HG02970 (cell line): ENCODE measurements around the gene CATSPER3.

Source experiments
- ATAC-seq: cut with Tn5 transposase; IDR thresholded peaks from one replicate; pipeline ENCODE4 v1.9.1; 2021; ENCODE audit warnings: mild to moderate bottlenecking, moderate library complexity, moderate number of reproducible peaks; ENCODE audit not compliant: unreplicated experiment, low FRiP score

The CATSPER3 gene

GRCh38 chr5:135027697-135028615, 60.2 kb downstream of the CATSPER3 start:
- ATAC-seq = no peak

DNA sequence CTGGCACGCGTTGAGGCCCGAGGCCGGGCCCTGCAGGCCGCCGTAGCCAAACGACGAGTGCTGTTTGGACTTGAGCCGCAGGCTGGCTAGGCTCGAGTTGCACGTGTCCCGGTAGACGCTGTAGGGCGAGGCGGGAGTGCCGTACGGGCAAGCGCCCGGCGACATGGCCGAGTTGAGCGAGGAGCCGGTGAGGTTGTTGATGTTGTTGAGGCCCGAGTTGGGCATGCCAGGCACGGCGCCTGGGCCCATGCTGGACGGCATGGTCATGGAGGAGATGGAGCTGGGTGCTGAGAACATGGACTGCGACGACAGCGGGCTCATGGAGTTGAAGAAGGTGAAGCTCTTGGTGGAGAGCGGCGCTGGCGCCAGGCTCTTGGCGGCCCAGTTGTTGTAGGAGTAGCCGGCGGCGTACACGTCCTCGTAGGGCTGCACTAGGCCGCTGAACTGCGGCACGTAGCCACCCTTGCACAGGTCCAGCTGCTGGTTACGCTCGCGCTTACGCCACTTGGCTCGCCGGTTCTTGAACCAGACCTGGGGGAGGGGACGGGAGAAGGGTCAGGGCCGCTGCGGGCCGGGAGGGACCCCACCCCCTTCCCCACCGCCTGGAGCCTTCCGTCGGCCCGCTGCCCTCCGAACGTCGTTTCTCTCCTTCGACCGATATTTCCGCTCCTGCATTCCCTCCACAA, 61.2 kb downstream of the CATSPER3 start:
- no peak for ATAC-seq

DNA sequence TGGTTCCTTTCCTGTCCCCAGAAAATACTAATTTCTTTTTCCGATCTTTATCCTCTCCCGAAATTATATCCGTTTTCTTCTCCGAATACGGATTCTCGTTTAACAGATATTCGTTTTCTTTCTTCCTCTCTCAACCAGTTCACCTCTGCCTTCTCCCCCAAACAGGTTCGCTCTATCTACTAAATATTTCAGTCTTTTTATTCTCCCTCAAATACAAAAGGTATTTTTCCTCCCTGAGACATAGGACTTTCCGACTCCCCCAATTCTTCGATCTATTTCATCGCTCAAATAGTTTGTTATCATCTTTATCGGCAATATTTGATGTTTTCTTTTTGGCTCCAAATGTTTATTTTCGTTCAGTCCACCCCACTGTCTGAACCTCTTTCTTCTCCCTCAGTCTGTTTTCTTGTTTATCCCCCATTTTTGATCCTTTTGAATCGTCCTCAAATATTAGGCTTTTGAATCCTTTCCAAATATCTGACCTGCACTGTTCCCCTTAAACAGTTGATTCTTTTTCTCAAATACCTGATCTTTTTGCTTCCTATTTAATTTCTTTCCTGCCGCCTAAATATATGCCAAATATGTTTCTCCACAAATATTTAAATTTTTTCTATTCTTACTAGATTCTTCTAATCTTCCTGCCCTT, 61.9 kb downstream of the CATSPER3 start:
- ATAC-seq = no peak

DNA sequence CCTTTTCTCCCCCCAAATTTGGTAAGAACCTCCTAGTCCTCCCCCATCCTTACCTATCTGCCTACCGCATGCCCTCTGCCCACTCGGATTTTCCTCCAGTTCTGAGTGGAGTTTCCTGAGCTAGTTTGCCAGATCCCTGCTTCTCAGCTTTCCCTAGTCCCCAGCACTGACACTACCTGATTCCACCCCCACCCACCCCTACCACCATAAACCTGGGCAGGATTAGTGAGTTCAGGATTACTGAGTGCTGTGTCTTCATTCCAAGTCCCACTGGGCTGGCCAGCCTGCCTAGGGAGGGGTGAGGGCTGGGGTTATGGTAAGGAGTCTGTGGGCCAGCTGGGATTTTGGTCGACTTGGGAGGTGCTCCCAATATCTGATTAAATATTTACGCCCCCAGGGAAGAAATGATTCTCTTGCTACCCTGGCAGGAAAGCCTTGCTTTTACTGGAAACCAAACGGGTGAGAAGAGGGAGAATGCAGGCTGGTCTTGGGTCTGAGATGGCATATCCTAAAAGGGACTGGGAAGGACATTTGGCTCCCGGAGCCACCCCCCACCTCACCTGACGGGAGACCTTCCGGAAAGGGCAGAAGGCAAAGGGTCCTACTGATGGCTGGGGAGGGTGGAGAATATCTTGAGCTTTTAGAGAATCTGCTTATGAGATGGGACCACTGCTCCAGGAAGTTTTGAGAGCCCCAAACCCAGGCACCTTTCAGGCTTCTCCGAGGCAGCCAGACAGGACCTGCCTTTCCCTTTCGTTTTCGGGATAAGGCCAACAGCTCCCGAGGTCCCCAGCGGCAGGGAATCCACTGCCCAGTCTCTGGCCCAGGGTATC, 62.6 kb downstream of the CATSPER3 start:
- no peak for ATAC-seq

DNA sequence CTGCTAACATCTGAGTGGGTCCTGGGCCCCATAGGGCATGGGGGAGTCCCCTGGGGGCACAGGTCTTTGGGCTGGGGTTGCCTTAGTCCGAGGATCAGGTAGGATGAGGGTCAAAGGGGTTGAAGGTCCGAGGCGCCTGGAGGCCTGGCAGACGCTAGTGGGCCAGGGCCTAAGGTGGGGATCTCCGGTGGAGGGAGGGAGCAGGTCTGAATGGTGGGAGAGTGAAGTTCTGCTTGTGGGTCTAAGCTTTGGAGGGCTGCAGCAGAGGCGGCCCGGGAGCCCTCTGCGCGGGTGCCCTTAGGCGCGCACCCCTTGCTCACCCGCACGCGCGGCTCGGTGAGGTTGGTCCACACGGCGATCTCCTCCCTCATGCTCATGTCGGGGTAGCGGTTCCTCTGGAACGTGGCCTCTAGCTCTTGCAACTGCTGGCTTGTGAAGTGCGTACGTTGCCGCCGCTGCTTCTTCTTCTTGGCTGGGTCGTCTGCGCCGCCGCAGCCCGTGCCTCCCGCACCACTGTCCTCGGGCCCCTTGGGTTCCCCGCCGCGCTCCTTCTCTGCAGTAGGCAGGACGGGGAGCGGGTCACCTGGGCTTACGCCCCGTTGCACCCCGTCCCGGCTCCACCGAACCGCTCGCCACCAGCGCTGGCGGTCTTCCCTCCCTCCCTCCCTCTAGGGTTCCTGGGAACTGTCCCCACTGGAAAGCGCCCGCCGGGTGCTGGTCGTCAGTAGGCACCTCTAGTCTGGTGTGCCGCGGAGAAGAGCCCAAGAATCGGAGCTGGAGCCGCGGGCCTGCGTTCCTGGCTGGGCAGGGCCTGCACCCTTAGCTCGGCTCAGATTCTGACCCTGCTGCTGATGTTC, 63.5 kb downstream of the CATSPER3 start:
- ATAC-seq = no peak

- ATAC-seq = no peak
Observed at GRCh38 chr5:135031813-135032694, 64.3 kb downstream of the CATSPER3 start.

DNA sequence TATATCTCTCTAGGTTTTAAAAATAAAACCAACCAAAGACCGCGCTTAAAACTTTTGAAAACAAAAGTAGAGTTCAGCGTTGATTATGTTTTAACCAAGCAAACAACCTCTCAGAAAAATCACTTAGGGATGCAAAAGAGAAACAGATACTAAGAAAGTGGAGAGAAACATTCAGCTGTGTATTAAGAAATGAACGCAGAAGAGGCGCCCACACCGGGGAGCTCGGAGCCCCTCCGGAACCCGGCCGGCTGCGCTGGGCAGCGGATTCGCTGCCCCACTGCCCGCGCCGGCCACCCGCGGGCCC, 64.9 kb downstream of the CATSPER3 start:
- ATAC-seq = no peak

DNA sequence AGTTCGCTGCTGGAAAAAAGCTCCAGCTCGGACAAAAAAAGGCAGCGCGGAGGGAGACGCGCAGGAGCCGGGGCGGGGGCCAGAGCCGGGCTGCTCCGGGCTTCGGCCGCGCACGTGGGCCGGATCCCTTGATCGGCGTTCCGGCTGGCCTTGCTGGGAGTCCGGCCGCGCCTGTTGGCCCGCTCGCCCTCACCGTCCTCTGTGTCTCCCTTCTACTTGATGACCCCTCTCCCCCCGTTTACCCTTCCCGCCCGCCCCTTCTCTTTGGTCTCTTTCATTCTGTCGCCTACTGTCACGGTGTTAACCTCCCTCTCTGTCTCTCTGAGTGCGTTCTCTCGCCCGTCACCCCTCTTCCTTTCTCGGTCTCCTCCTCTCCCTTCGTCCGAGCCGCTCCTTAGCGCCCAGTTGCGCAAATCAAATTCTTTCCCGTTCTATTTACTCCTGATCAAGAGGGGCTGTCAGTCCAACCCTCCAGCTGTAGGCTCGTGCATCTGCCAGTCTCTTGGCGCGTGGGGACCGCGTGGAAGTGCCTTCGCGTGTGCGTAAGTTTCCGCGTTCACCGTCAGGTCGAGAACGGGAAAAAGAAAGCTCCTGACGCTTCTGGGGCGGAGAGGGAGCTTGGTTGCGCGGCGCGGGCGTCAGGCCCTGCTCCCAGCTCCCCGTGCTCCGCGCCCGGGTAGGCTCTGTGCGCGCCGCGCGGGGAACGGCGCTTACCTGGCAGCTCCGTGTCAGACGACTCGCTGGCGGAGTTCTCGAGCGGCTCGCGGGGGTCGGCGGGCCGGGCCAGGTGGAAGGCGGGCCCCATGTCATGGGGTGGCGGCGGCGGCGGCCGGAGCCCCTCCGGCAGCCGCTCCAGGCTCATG, 65.5 kb downstream of the CATSPER3 start:
- no peak for ATAC-seq

GRCh38 chr5:135033901-135034235, 66.2 kb downstream of the CATSPER3 start, which contains the start of gene PITX1:
TSS of gene PITX1 (minus strand) at chr5:135034228. CDS start at chr5:135033881, 347 bp downstream.
- ATAC-seq = no peak

DNA sequence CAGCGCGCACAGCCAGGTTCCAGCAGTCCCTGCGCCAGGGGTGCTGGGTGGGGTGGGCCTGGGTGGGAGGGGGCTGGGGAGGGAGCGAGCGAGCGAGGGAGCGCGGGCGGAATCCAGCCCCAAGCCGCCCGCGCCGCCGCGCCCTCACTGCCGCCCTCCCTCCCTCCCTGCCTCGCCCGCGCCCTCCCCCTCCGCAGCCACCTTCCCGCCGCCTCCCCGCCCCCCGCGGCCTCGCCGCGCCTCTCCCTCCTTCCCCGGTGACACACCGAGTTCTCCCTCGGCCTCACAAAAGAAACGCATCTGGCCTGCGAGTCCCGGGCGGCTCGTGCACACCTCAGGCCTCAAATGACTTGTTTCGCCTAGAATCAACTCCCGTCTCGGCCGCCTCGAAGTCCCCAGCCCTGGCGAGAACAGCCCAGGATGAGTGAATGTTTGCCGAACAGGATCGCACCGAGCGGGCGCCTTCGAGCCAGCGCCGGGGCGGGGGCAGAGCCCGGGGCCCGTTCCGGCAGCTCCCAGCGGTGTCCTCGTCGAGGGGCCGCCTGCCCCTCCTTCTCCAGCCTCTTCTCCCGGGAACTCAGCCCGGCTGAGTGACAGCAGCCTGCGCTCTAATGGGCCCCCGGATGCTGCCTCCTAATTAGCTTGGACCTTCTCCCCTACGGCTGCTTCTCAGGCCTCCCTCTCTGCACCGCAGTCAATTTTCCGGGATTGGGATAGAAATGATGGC, 66.7 kb downstream of the CATSPER3 start:
- ATAC-seq = no peak

DNA sequence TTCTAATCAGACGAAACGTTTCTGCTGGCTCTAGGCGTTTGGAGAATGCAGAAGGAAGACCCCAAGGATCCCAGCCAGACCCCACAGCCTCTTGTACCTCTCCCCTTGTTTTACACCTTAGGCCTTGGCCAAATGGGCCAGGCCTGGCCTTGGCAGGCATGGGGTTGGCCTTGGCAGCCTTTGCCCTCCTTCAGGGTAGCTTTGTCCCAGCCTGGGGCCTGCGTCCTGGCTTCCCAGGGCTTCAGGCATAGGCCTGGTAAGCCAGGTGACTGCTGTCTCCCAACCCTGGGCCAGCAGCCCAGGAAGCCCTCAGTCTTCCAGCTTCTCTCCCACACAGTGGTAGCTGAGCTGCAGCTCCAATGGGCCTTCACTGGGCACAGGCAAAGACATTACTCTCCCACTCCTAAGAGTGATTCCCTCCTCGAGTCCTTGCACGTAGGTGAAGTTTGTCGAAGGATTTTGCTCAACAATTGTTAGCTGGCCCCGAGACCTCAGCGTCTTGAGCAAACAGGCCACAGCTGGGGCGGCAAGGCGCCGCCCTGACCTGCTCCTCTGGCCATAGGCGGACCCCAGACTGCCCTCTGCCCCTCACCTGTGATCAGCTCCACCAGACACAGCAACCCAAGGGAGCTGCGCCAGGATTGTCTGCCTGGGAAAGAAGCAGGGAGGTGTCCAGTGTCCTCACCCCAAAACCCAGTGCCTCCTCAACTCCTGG, 67.4 kb downstream of the CATSPER3 start:
- no peak for ATAC-seq

DNA sequence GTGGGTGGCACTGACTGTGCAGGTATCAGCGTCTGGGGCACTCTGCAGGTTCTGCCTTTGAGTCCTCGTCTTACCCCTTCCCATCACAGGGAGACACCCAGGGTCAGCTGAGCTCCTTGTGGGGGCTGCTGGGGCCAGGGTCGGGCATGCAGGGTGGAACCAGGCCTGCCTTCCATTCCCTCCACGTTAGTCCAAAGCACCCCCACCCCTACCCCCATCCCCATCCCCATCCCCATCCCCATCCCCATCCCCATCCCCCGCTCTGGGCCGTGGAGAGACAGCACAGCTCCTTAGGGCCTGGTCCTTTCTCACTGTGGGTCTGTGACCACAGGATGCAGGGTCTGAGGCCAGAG, 67.9 kb downstream of the CATSPER3 start:
- no peak for ATAC-seq

DNA sequence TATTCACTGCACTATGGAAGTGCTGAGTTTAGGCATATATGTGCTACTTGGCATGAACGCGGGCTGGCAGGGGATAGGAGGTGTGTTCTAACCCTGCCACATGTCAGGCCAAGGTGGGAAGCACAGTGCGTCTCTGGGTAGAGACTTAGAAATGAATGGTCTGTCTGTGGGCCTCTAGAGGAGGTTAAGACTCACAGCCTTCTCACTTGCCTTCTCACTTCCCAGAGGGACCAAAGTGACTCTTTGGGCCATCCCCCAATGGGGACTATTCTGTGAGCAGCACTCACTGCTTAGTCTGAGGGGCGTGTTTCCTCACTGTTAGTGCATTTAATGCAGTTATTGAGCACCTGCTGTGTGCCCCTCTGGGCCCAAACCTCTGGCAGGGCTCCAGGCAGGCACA, 68.7 kb downstream of the CATSPER3 start:
- no peak for ATAC-seq

DNA sequence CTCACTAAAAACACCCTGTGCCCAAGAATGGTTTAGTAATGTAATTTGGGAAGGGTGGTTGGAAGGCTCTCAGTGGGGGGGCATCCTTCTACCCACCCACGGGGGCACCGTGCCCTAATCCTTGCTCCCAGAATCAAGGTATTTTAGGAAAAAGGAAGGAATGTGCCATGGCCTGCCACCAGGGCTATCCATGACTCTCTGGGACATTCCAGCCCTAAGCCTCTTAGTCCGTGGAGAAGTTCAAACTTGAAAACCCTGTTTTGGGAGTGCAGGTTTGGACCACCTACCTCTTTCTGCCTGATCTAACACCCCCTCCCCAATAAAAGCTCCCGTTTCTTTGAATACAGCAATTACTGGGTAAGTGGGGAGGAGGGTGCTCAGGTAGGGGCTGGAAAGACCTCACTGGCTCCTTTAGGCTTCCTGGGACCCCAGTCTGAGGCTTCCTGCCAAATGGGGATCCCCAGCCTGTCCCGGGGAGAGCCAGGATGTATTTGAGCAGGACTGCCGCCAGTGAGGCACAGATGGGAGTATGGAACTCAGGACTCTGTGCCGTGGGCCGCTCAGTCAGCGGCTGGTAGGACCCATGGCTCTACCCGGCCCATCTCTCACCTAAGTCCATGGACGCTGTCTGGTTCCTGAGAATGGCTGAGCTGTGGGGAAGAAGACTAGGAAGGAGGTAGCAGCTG, 70.0 kb downstream of the CATSPER3 start:
- no peak for ATAC-seq

- ATAC-seq = no peak
Observed at GRCh38 chr5:135038205-135038812, 70.6 kb downstream of the CATSPER3 start.

DNA sequence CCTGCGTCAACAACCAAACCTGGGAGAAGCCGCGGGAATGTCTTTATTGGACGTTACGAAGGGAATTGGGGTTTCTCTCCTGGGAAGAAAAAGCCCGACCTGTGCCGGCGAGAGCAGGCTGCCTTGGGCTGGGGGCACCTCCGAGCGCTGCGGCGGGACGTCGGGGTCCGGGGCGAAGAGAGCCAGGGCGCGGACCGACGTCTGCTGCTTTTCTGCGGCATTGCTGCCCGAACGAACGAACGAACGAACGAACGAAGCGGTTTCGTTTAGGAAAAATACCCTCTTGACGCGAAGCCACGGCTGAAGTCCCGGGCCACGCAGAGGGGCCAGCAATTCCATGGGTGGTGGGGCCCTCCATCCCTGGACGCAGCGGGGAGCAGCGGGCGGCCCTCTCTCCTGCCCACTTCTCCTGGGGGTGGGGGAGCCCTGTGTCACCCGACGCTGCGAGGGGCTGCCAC, 71.1 kb downstream of the CATSPER3 start:
- ATAC-seq = no peak
